ENCODE measurements around the gene SLC39A9. TPM values are rescaled to one million over a fixed set of nuclear protein-coding genes. Genes with fewer than 3 reads are reported as not detected.

The SLC39A9 gene
- total and polyA plus RNA-seq, 2 experiments from 2014 or later, result 33.4 to 109 TPM

DNA sequence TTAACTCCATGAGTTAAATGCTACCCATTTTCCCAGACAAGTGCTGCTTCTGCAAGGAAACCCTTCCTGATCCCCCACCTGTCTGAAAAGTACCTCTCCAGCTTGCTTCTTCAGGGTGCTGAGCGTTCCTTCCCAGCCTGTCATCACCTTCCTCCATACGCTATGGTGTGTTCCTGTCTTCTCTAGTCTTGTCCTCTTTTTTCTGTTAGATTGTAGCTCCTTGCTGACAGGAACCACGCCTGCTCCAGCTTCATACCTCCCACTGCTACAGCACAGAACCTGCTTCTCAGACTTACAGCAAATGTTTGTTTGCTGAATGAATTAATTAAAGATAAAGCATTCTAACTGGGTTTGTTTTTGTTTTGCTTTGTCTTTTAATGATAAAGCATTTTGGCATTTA, 39.5 kb upstream of the SLC39A9 start:
- H3K79me2 ChIP-seq, result no peaks in the 10 kb centered on the region
- no peaks in the 10 kb centered on the region for H3K36me3 ChIP-seq (replicated peaks; ENCODE audit: insufficient read depth, low read depth)
- H3K4me1 ChIP-seq (ENCODE audit: insufficient read depth), result peaks cover 4% of the 10 kb centered on the region
- TF ChIP-seq EZH2phosphoT487 (IDR thresholded peaks at IDR 0.05; ENCODE audit: low read depth, severe bottlenecking, unreplicated experiment) (no peak), EZH2 (IDR thresholded peaks at IDR 0.05; ENCODE audit: borderline replicate concordance) (no peak)
- TF ChIP-seq, protein P1, sequence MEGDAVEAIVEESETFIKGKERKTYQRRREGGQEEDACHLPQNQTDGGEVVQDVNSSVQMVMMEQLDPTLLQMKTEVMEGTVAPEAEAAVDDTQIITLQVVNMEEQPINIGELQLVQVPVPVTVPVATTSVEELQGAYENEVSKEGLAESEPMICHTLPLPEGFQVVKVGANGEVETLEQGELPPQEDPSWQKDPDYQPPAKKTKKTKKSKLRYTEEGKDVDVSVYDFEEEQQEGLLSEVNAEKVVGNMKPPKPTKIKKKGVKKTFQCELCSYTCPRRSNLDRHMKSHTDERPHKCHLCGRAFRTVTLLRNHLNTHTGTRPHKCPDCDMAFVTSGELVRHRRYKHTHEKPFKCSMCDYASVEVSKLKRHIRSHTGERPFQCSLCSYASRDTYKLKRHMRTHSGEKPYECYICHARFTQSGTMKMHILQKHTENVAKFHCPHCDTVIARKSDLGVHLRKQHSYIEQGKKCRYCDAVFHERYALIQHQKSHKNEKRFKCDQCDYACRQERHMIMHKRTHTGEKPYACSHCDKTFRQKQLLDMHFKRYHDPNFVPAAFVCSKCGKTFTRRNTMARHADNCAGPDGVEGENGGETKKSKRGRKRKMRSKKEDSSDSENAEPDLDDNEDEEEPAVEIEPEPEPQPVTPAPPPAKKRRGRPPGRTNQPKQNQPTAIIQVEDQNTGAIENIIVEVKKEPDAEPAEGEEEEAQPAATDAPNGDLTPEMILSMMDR (IDR thresholded peaks at IDR 0.05; ENCODE audit: poor library complexity), result no peak
- no peak overlapping the region for H3K4me2 ChIP-seq
- no peak overlapping the region for H3K4me3 ChIP-seq
- H2AFZ ChIP-seq, result no peak overlapping the region
- no peaks in the 10 kb centered on the region for H3K27me3 ChIP-seq
- H3K9me2 ChIP-seq (replicated peaks; ENCODE audit: insufficient read depth), result no peaks in the 10 kb centered on the region
- DNase-seq (ENCODE audit: low spot score), result no peak
- H3K9me3 ChIP-seq (ENCODE audit: low read depth), result no peaks in the 10 kb centered on the region
- H4K20me1 ChIP-seq (ENCODE audit: insufficient read depth, poor library complexity, severe bottlenecking), result no peaks in the 10 kb centered on the region
- WGBS (ENCODE audit: low lambda C conversion rate, missing lambda C conversion rate), result 82% methylated on average over 3 of the region's 3 CpGs
- no peak overlapping the region for H3K27ac ChIP-seq

- peaks cover 4% of the 10 kb centered on the region for H3K4me1 ChIP-seq (ENCODE audit: insufficient read depth)
- no peaks in the 10 kb centered on the region for H3K9me2 ChIP-seq (replicated peaks; ENCODE audit: insufficient read depth)
- H4K20me1 ChIP-seq (ENCODE audit: insufficient read depth, poor library complexity, severe bottlenecking), result no peaks in the 10 kb centered on the region
- H3K4me2 ChIP-seq, result no peak overlapping the region
- H3K27ac ChIP-seq, result no peak overlapping the region
- TF ChIP-seq, protein P1 (IDR thresholded peaks at IDR 0.05; ENCODE audit: poor library complexity), result no peak
- no peak for TF ChIP-seq EZH2 (IDR thresholded peaks at IDR 0.05; ENCODE audit: borderline replicate concordance)
- TF ChIP-seq EZH2phosphoT487 (IDR thresholded peaks at IDR 0.05; ENCODE audit: low read depth, severe bottlenecking, unreplicated experiment), result no peak
- no peak for DNase-seq (ENCODE audit: low spot score)
- no peaks in the 10 kb centered on the region for H3K9me3 ChIP-seq (ENCODE audit: low read depth)
- H3K79me2 ChIP-seq, result no peaks in the 10 kb centered on the region
- H3K36me3 ChIP-seq (replicated peaks; ENCODE audit: insufficient read depth, low read depth), result no peaks in the 10 kb centered on the region
- no peak overlapping the region for H2AFZ ChIP-seq
- H3K27me3 ChIP-seq, result no peaks in the 10 kb centered on the region
- no peak overlapping the region for H3K4me3 ChIP-seq
- 85% methylated on average over 7 of the region's 7 CpGs for WGBS (ENCODE audit: low lambda C conversion rate, missing lambda C conversion rate)
Measured at GRCh38 chr14:69360438-69361108, 37.9 kb upstream of the SLC39A9 start.

- DNase-seq (ENCODE audit: low spot score), result peak; percentile 30
- Histone ChIP-seq H3K27ac (no peak overlapping the region), H3K27me3 (no peaks in the 10 kb centered on the region), H3K9me2 (replicated peaks; ENCODE audit: insufficient read depth) (no peaks in the 10 kb centered on the region), H2AFZ (no peak overlapping the region), H3K36me3 (replicated peaks; ENCODE audit: insufficient read depth, low read depth) (no peaks in the 10 kb centered on the region), H3K4me3 (no peak overlapping the region), H3K4me1 (ENCODE audit: insufficient read depth) (no peaks in the 10 kb centered on the region), H3K79me2 (no peaks in the 10 kb centered on the region), H3K4me2 (no peak overlapping the region), H4K20me1 (ENCODE audit: insufficient read depth, poor library complexity, severe bottlenecking) (no peaks in the 10 kb centered on the region), H3K9me3 (ENCODE audit: low read depth) (no peaks in the 10 kb centered on the region)
- no peak for TF ChIP-seq EZH2phosphoT487 (IDR thresholded peaks at IDR 0.05; ENCODE audit: low read depth, severe bottlenecking, unreplicated experiment)
- TF ChIP-seq, protein P1 (IDR thresholded peaks at IDR 0.05; ENCODE audit: poor library complexity), result peak; percentile 37
- 41% methylated on average over 9 of the region's 9 CpGs for WGBS (ENCODE audit: low lambda C conversion rate, missing lambda C conversion rate)
Measured at GRCh38 chr14:69363055-69363454, 35.4 kb upstream of the SLC39A9 start.

Measured in hepatocyte (in vitro differentiated cells).